Activated CD8-positive, alpha-beta memory T cell treated with anti-CD3 and anti-CD28 coated beads for 24 hours (primary cell): ENCODE measurements around the gene MAP3K8.

Experiments
- DNase-seq: peaks from one replicate; pipeline ENCODE4 v3.0.0-alpha.2; 2020

MAP3K8 gene

GRCh38 chr10:30493609-30494530 is 59.9 kb downstream of the MAP3K8 start:
- DNase-seq, result no peak

GRCh38 chr10:30494558-30494957 is 60.6 kb downstream of the MAP3K8 start:
- DNase-seq, result no peak

GRCh38 chr10:30495687-30496086 is 61.7 kb downstream of the MAP3K8 start:
- DNase-seq, result no peak

- DNase-seq, result no peak
Observed at GRCh38 chr10:30499816-30500215, 65.8 kb downstream of the MAP3K8 start.

- no peak for DNase-seq
Observed at GRCh38 chr10:30500534-30500933, 66.5 kb downstream of the MAP3K8 start.

GRCh38 chr10:30500963-30501504 is 67.0 kb downstream of the MAP3K8 start:
- DNase-seq, result no peak

GRCh38 chr10:30502266-30503060 is 68.5 kb downstream of the MAP3K8 start:
- DNase-seq, result no peak

GRCh38 chr10:30503700-30504266 is 69.8 kb downstream of the MAP3K8 start:
- no peak for DNase-seq

- no peak for DNase-seq
Observed at GRCh38 chr10:30505543-30506298, 71.7 kb downstream of the MAP3K8 start.

GRCh38 chr10:30509508-30509907 is 75.5 kb downstream of the MAP3K8 start:
- DNase-seq, result no peak

- DNase-seq, result no peak
Observed at GRCh38 chr10:30510184-30510931, 76.4 kb downstream of the MAP3K8 start.

- no peak for DNase-seq
Observed at GRCh38 chr10:30510932-30511700, 77.1 kb downstream of the MAP3K8 start.
